K562 (cell line): ENCODE data around the gene ATAD2B. TPM values are rescaled to one million over a fixed set of nuclear protein-coding genes. Genes with fewer than 3 reads are reported as not detected.

ENCODE experiments used
- ARID4B ChIP-seq: sonication (generic); formaldehyde crosslinking; IDR thresholded peaks from 2 replicates; pipeline ENCODE4 v1.8.0; 2022; ENCODE audit warnings: mild to moderate bottlenecking, missing genetic modification reagents
- BRD9 ChIP-seq: fragments of 450-650 bp; IDR thresholded peaks from 2 replicates; pipeline ENCODE4 v1.6.1; 2018; ENCODE audit warnings: low read depth; ENCODE audit not compliant: partially characterized antibody
- GABPB1 ChIP-seq: sonication (generic); formaldehyde crosslinking; IDR thresholded peaks from 2 replicates; pipeline ENCODE4 v1.8.0; 2022; ENCODE audit warnings: mild to moderate bottlenecking, missing genetic modification reagents
- KDM1A ChIP-seq, 2 experiments: fragments of 450-650 bp; IDR thresholded peaks; 2 replicates each; pipeline ENCODE4 v1.6.1; 2016; ENCODE audit warnings: mild to moderate bottlenecking in 2 of 2
- NR2C1 ChIP-seq, 2 experiments: fragments of 450-650 bp; IDR thresholded peaks; 2 replicates each; pipeline ENCODE4 v1.6.1; 2017; ENCODE audit warnings: mild to moderate bottlenecking in 2 of 2, antibody characterized with exemption in 1 of 2, inconsistent platforms in 1 of 2, missing compliant biosample characterization in 1 of 2, missing genetic modification characterization in 1 of 2
- NUFIP1 ChIP-seq: fragments of 450-650 bp; IDR thresholded peaks from 2 replicates; pipeline ENCODE4 v1.6.1; 2018; ENCODE audit not compliant: partially characterized antibody
- POLR2H ChIP-seq: IDR thresholded peaks from 2 replicates; pipeline ENCODE4 v1.6.1; 2016; ENCODE audit warnings: missing genetic modification characterization, low read depth, mild to moderate bottlenecking, control low read depth, missing compliant biosample characterization, moderate library complexity
- RBM34 ChIP-seq: fragments of 200-400 bp; formaldehyde crosslinking; IDR thresholded peaks from 2 replicates; pipeline ENCODE4 v1.6.1; 2018; ENCODE audit warnings: low read length, borderline replicate concordance; ENCODE audit not compliant: insufficient read depth
- RREB1 ChIP-seq: fragments of 250-450 bp; sonication (Bioruptor Pico); IDR thresholded peaks from 2 replicates; pipeline ENCODE4 v1.4.0; 2020
- SREBF1 ChIP-seq: fragments of 150-350 bp; IDR thresholded peaks from 2 replicates; pipeline ENCODE4 v1.6.1; 2014; ENCODE audit warnings: antibody characterized with exemption, low read depth, low read length, borderline replicate concordance
- ZNF764 ChIP-seq: fragments of 250-450 bp; sonication (Bioruptor Pico); IDR thresholded peaks from 2 replicates; pipeline ENCODE4 v1.4.0; 2020; ENCODE audit warnings: low read depth, mild to moderate bottlenecking, moderate library complexity
- polyA plus RNA-seq, 8 experiments: library from polyadenylated mRNA; depleted of rRNA in 4 of 8; stranded (reverse) in 5 of 8; unstranded in 3 of 8; fragments of >200 nt; fragmentation: Nextera tagmentation in 2 of 8; fragmentation: Illumina TruSeq in 1 of 8; extraction: Ambion mirVana in 2 of 8; extraction: Trizol in 1 of 8; gene quantifications; 2 replicates each; pipeline versions ENCODE4 v1.2.1 to v1.2.3, GENCODE V29; 2011 to 2014; ENCODE audit warnings: inconsistent platforms in 1 of 8, missing spikeins in 1 of 8
- total RNA-seq, 7 experiments: library from RNA; depleted of rRNA in 6 of 7; stranded (reverse); fragments of >200 nt in 6 of 7; fragmentation: Illumina TruSeq in 2 of 7; extraction: Trizol in 2 of 7; gene quantifications; 2 replicates each; pipeline versions ENCODE4 v1.2.1 to v1.2.3, GENCODE V29; 2011 to 2021; ENCODE audit warnings: low replicate concordance in 1 of 7
- TF ChIP-seq, protein P1 (sequence below), 2 experiments: fragments of 450-650 bp; IDR thresholded peaks; 2 replicates each; pipeline ENCODE4 v1.6.1; 2016
- TF ChIP-seq, protein P2 (sequence below): fragments of 450-650 bp; formaldehyde crosslinking; IDR thresholded peaks from 2 replicates; pipeline ENCODE4 v1.4.0; 2020; ENCODE audit warnings: mild to moderate bottlenecking, moderate library complexity

The ATAD2B gene
- total and polyA plus RNA-seq, 9 of the 15 experiments (the other 6 are each of a cell fraction or from before 2014, with no cell fraction given) = 3.2 to 21.6 (median 11.4) TPM

DNA sequence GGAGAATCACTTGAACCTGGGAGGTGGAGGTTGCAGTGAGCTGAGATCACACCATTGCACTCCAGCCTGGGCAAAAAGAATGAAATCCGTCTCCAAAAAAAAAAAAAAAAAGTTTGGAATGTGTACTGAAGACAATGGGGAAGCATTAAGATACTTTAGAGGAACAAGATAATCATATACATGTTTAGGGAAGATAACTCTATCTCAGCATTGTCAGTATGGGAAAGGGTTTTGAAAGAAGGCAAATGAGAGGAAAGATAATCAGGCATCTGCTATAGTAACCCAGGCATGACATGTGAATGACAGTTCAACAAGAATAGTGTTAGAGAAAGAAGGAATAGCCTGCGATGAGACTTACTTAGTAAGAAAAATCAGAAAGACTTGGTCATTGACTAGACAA, 112.0 kb downstream of the ATAD2B start (continued):
- no peak for TF ChIP-seq ARID4B
- no peak for TF ChIP-seq RREB1
- no peak for TF ChIP-seq NUFIP1
- TF ChIP-seq NR2C1 (IDR thresholded peaks at IDR 0.05) = no peak
- TF ChIP-seq NR2C1 (tag; IDR thresholded peaks at IDR 0.05) = no peak
- TF ChIP-seq RBM34 = no peak
- TF ChIP-seq, protein P1, sequence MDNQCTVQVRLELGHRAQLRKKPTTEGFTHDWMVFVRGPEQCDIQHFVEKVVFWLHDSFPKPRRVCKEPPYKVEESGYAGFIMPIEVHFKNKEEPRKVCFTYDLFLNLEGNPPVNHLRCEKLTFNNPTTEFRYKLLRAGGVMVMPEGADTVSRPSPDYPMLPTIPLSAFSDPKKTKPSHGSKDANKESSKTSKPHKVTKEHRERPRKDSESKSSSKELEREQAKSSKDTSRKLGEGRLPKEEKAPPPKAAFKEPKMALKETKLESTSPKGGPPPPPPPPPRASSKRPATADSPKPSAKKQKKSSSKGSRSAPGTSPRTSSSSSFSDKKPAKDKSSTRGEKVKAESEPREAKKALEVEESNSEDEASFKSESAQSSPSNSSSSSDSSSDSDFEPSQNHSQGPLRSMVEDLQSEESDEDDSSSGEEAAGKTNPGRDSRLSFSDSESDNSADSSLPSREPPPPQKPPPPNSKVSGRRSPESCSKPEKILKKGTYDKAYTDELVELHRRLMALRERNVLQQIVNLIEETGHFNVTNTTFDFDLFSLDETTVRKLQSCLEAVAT (IDR thresholded peaks at IDR 0.05) = 0 out of 4 replicates have a peak, but pooled peaks of 1 of the 2 experiments have one; percentile 34
- peak in 1 of 2 experiments; percentile 44; a peak in 1 of 4 replicates for TF ChIP-seq KDM1A (IDR thresholded peaks at IDR 0.05)
- TF ChIP-seq POLR2H (tag) = no peak
- TF ChIP-seq, protein P2, sequence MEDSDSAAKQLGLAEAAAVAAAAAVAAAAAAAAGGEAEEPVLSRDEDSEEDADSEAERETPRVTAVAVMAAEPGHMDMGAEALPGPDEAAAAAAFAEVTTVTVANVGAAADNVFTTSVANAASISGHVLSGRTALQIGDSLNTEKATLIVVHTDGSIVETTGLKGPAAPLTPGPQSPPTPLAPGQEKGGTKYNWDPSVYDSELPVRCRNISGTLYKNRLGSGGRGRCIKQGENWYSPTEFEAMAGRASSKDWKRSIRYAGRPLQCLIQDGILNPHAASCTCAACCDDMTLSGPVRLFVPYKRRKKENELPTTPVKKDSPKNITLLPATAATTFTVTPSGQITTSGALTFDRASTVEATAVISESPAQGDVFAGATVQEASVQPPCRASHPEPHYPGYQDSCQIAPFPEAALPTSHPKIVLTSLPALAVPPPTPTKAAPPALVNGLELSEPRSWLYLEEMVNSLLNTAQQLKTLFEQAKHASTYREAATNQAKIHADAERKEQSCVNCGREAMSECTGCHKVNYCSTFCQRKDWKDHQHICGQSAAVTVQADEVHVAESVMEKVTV (CRISPR knock-in tag) = no peak
- no peak for TF ChIP-seq ZNF764
- TF ChIP-seq BRD9 = peak; percentile 35
- no peak for TF ChIP-seq SREBF1
- TF ChIP-seq GABPB1 = no peak
